Breast epithelium (tissue), 4 donors: ENCODE results near the gene SMCO3. TPM values are rescaled to one million over a fixed set of nuclear protein-coding genes. Genes with fewer than 3 reads are reported as not detected.

Experiments used
- DNase-seq, 2 donors: peaks; one replicate each; pipeline ENCODE4 v3.0.0-alpha.2; 2019; ENCODE audit warnings: low spot score in 2 of 2
- H3K27ac ChIP-seq, 2 donors: fragments of 200-600 bp; sonication (generic) in 1 of 2; one replicate each; pipeline ENCODE4 v1.5.1; 2016 to 2019; ENCODE audit warnings: mild to moderate bottlenecking in 1 of 2
- H3K27me3 ChIP-seq, 2 donors: fragments of 200-600 bp; sonication (generic) in 1 of 2; one replicate each; pipeline versions ENCODE4 v1.5.1 to v1.6.0; 2017 to 2019; ENCODE audit warnings: control low read depth in 1 of 2, mild to moderate bottlenecking in 1 of 2
- H3K36me3 ChIP-seq: fragments of 200-600 bp; one replicate; pipeline ENCODE4 v1.5.1; 2019
- H3K4me1 ChIP-seq, 2 donors: fragments of 200-600 bp; sonication (generic); one replicate each; pipeline ENCODE4 v1.5.1; 2016 to 2019; ENCODE audit warnings: control low read depth in 1 of 2
- H3K4me3 ChIP-seq, 3 donors: fragments of 200-600 bp; sonication (generic); 1 replicate in 2 of 3; 2 replicates in 1 of 3; pipeline ENCODE4 v1.5.1; 2016 to 2019; ENCODE audit warnings: mild to moderate bottlenecking in 3 of 3, moderate library complexity in 2 of 3
- H3K9me3 ChIP-seq, 2 donors: fragments of 200-600 bp; sonication (generic) in 1 of 2; one replicate each; pipeline ENCODE4 v1.5.1; 2016 to 2019; ENCODE audit warnings: control low read depth in 1 of 2
- CTCF ChIP-seq, 3 donors: fragments of 450-650 bp; IDR thresholded peaks; one replicate each; pipeline ENCODE4 v1.5.1; 2016 to 2017; ENCODE audit warnings: antibody characterized with exemption in 3 of 3, mild to moderate bottlenecking in 3 of 3, moderate library complexity in 3 of 3
- POLR2A ChIP-seq: fragments of 450-650 bp; IDR thresholded peaks from one replicate; pipeline ENCODE4 v1.6.1; 2016; ENCODE audit warnings: antibody characterized with exemption, mild to moderate bottlenecking, moderate library complexity
- POLR2AphosphoS5 ChIP-seq, 3 donors: sonication (generic); formaldehyde crosslinking; IDR thresholded peaks; one replicate each; pipeline ENCODE4 v1.6.1; 2017; ENCODE audit warnings: antibody characterized with exemption in 3 of 3
- intact Hi-C: fragments of 100-400 bp; cut with DNase I; formaldehyde crosslinking; loops from one replicate; pipeline ENCODE4 v1.15.1; 2023; ENCODE audit warnings: low total_unique reads
- total RNA-seq, 3 donors: library from RNA; depleted of rRNA; stranded (reverse); fragments of >200 nt; gene quantifications; one replicate each; pipeline ENCODE4 v1.1.0, GENCODE V29; 2016

Gene SMCO3
- total RNA-seq, 3 donors from 2014 or later, result 0.33 to 0.59 TPM; not detected in 1

GRCh38 chr12:14844401-14844800 is 30.4 kb upstream of the SMCO3 start:
- no peak for DNase-seq
- H3K9me3 ChIP-seq, result no peaks in the 10 kb centered on the region
- no peaks in the 10 kb centered on the region for H3K27me3 ChIP-seq
- peaks cover 0 to 12% of the 10 kb centered on the region in 2 donors for H3K4me1 ChIP-seq
- H3K36me3 ChIP-seq, result no peaks in the 10 kb centered on the region
- H3K4me3 ChIP-seq, result no peak overlapping the region
- no peak overlapping the region for H3K27ac ChIP-seq
- TF ChIP-seq POLR2A, result no peak
- intact Hi-C loops, result loop anchor here (2.0 kb wide), 2 partner anchors 148 to 156 kb away; no protein-coding TSS in a partner anchor

- TF ChIP-seq POLR2AphosphoS5 (IDR thresholded peaks at IDR 0.05) (no peak), POLR2A (no peak), CTCF (IDR thresholded peaks at IDR 0.05) (no peak)
- Histone ChIP-seq H3K4me3 (peak within 1 kb of the TSS in 1 of 3 donors; percentile 7), H3K36me3 (no peaks in the 10 kb centered on the region), H3K9me3 (no peaks in the 10 kb centered on the region), H3K27ac (peak within 1 kb of the TSS; percentile 62 to 64), H3K27me3 (no peaks in the 10 kb centered on the region), H3K4me1 (peaks cover 0 to 12% of the 10 kb centered on the region in 2 donors)
- DNase-seq, result no peak
- intact Hi-C loops, result no loop called here
These were observed 29.5 kb upstream of the SMCO3 start, which contains the start of gene ART4 for GRCh38 chr12:14843425-14843887. Gene ART4, minus strand, starts transcription at chr12:14843526. Its CDS starts 413 bp downstream, at chr12:14843113.

GRCh38 chr12:14842315-14842714 is 28.3 kb upstream of the SMCO3 start:
- intact Hi-C loops, result no loop called here
- no peak for DNase-seq
- Histone ChIP-seq H3K36me3 (no peaks in the 10 kb centered on the region), H3K27ac (peak overlapping the region; percentile 62 to 64), H3K4me1 (peaks cover 0 to 12% of the 10 kb centered on the region in 2 donors), H3K27me3 (no peaks in the 10 kb centered on the region), H3K4me3 (no peak overlapping the region), H3K9me3 (no peaks in the 10 kb centered on the region)
- TF ChIP-seq POLR2A (no peak), POLR2AphosphoS5 (IDR thresholded peaks at IDR 0.05) (no peak), CTCF (IDR thresholded peaks at IDR 0.05) (no peak)

GRCh38 chr12:14841761-14842160 is 27.8 kb upstream of the SMCO3 start:
- intact Hi-C loops, result no loop called here
- TF ChIP-seq CTCF (IDR thresholded peaks at IDR 0.05), result no peak
- TF ChIP-seq POLR2AphosphoS5 (IDR thresholded peaks at IDR 0.05), result peak in 1 of 3 donors; percentile 80
- no peak for TF ChIP-seq POLR2A
- Histone ChIP-seq H3K36me3 (no peaks in the 10 kb centered on the region), H3K9me3 (no peaks in the 10 kb centered on the region), H3K4me1 (peaks cover 0 to 12% of the 10 kb centered on the region in 2 donors), H3K27ac (peak overlapping the region; percentile 62 to 64), H3K4me3 (no peak overlapping the region), H3K27me3 (no peaks in the 10 kb centered on the region)
- peak in 1 of 2 donors; percentile 69 for DNase-seq

GRCh38 chr12:14840616-14841015 is 26.6 kb upstream of the SMCO3 start:
- Histone ChIP-seq H3K27ac (no peak overlapping the region), H3K4me3 (no peak overlapping the region), H3K9me3 (no peaks in the 10 kb centered on the region), H3K27me3 (no peaks in the 10 kb centered on the region), H3K36me3 (no peaks in the 10 kb centered on the region), H3K4me1 (peaks cover 0 to 6% of the 10 kb centered on the region in 2 donors)
- TF ChIP-seq POLR2AphosphoS5 (IDR thresholded peaks at IDR 0.05) (no peak), CTCF (IDR thresholded peaks at IDR 0.05) (no peak), POLR2A (no peak)
- no peak for DNase-seq
- intact Hi-C loops, result no loop called here
